ENCODE data around the gene MYO16. TPM values are rescaled to one million over a fixed set of nuclear protein-coding genes. Genes with fewer than 3 reads are reported as not detected.

Gene MYO16
- total and polyA plus RNA-seq, 12 donors = 0.29 to 5.9 (median 1.4) TPM

- 83 to 84% methylated on average over 3 of the region's 3 CpGs for WGBS, 2 donors
- DNase-seq (no peak), ATAC-seq (no peak)
- H3K36me3 ChIP-seq = no peaks in the 10 kb centered on the region
- H3K4me1 ChIP-seq = no peaks in the 10 kb centered on the region
- TF ChIP-seq, protein P1, sequence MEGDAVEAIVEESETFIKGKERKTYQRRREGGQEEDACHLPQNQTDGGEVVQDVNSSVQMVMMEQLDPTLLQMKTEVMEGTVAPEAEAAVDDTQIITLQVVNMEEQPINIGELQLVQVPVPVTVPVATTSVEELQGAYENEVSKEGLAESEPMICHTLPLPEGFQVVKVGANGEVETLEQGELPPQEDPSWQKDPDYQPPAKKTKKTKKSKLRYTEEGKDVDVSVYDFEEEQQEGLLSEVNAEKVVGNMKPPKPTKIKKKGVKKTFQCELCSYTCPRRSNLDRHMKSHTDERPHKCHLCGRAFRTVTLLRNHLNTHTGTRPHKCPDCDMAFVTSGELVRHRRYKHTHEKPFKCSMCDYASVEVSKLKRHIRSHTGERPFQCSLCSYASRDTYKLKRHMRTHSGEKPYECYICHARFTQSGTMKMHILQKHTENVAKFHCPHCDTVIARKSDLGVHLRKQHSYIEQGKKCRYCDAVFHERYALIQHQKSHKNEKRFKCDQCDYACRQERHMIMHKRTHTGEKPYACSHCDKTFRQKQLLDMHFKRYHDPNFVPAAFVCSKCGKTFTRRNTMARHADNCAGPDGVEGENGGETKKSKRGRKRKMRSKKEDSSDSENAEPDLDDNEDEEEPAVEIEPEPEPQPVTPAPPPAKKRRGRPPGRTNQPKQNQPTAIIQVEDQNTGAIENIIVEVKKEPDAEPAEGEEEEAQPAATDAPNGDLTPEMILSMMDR (IDR thresholded peaks at IDR 0.05) = no peak
- H3K27me3 ChIP-seq = no peaks in the 10 kb centered on the region
- no peak overlapping the region for H3K27ac ChIP-seq
- intact Hi-C loops (cut with DNase I) = no loop called here
- H3K9me3 ChIP-seq = peaks cover 0 to 24% (median 8%) of the 10 kb centered on the region in 11 donors
- H3K4me3 ChIP-seq = no peak overlapping the region
Measured at GRCh38 chr13:109220631-109221030, 591.2 kb downstream of the MYO16 start.

GRCh38 chr13:109224033-109224432 lies 594.6 kb downstream of the MYO16 start:
- TF ChIP-seq, protein P1 (IDR thresholded peaks at IDR 0.05) = no peak
- DNase-seq (no peak), ATAC-seq (no peak)
- H3K4me1 ChIP-seq = no peaks in the 10 kb centered on the region
- 58 to 62% methylated on average over 4 of the region's 4 CpGs for WGBS, 2 donors
- intact Hi-C loops (cut with DNase I) = no loop called here
- no peaks in the 10 kb centered on the region for H3K36me3 ChIP-seq
- peaks cover 0 to 24% (median 8%) of the 10 kb centered on the region in 11 donors for H3K9me3 ChIP-seq
- H3K4me3 ChIP-seq = no peak overlapping the region
- no peak overlapping the region for H3K27ac ChIP-seq
- H3K27me3 ChIP-seq = no peaks in the 10 kb centered on the region

- DNase-seq (no peak), ATAC-seq (no peak)
- H3K27me3 ChIP-seq = no peaks in the 10 kb centered on the region
- peaks cover 0 to 27% (median 8%) of the 10 kb centered on the region in 11 donors for H3K9me3 ChIP-seq
- WGBS, 2 donors = 67 to 76% methylated on average over 1 of the region's 1 CpG
- no peak overlapping the region for H3K4me3 ChIP-seq
- no peaks in the 10 kb centered on the region for H3K36me3 ChIP-seq
- intact Hi-C loops (cut with DNase I) = no loop called here
- H3K27ac ChIP-seq = no peak overlapping the region
- TF ChIP-seq, protein P1 (IDR thresholded peaks at IDR 0.05) = no peak
- H3K4me1 ChIP-seq = no peaks in the 10 kb centered on the region
Measured at GRCh38 chr13:109226631-109227030, 597.2 kb downstream of the MYO16 start.

- DNase-seq = no peak
- Histone ChIP-seq H3K4me1 (no peaks in the 10 kb centered on the region), H3K9me3 (peaks cover 0 to 24% (median 8%) of the 10 kb centered on the region in 11 donors), H3K27ac (peak overlapping the region in 1 of 10 donors; percentile 20), H3K4me3 (no peak overlapping the region), H3K27me3 (no peaks in the 10 kb centered on the region), H3K36me3 (no peaks in the 10 kb centered on the region)
- WGBS, 2 donors = 55 to 59% methylated on average over 5 of the region's 5 CpGs
- peak in 3 of 8 donors; percentile 29 to 44 (median 39) for ATAC-seq
- intact Hi-C loops (cut with DNase I) = no loop called here
- TF ChIP-seq, protein P1 (IDR thresholded peaks at IDR 0.05) = no peak
Measured at GRCh38 chr13:109227344-109227940, 598.0 kb downstream of the MYO16 start.
